Glutamatergic neuron (in vitro differentiated cells): ENCODE data around the gene SFI1. TPM values are rescaled to one million over a fixed set of nuclear protein-coding genes. Genes with fewer than 3 reads are reported as not detected.
A peak's percentile ranks its signal among the peaks of the same experiment; 100 is the strongest.

Experiments
- DNase-seq: peaks from one replicate; pipeline ENCODE4 v3.0.0; 2022
- H3K27ac Mint-ChIP-seq: one replicate; pipeline ENCODE4 v1.8.0; 2020; ENCODE audit warnings: mild to moderate bottlenecking, mixed read lengths, inconsistent platforms; ENCODE audit not compliant: unreplicated experiment
- H3K27me3 Mint-ChIP-seq: one replicate; pipeline ENCODE4 v1.8.0; 2020; ENCODE audit warnings: mild to moderate bottlenecking, moderate library complexity, mixed read lengths, inconsistent platforms; ENCODE audit not compliant: unreplicated experiment
- H3K36me3 Mint-ChIP-seq: one replicate; pipeline ENCODE4 v1.8.0; 2020; ENCODE audit warnings: mild to moderate bottlenecking, mixed read lengths, inconsistent platforms; ENCODE audit not compliant: unreplicated experiment
- H3K4me1 Mint-ChIP-seq: one replicate; pipeline ENCODE4 v1.8.0; 2020; ENCODE audit warnings: mild to moderate bottlenecking, low read depth, mixed read lengths, inconsistent platforms; ENCODE audit not compliant: unreplicated experiment
- H3K4me3 Mint-ChIP-seq: one replicate; pipeline ENCODE4 v1.8.0; 2020; ENCODE audit warnings: mild to moderate bottlenecking, mixed read lengths, inconsistent platforms; ENCODE audit not compliant: unreplicated experiment
- H3K9me3 Mint-ChIP-seq: one replicate; pipeline ENCODE4 v1.8.0; 2020; ENCODE audit warnings: mild to moderate bottlenecking, moderate library complexity, mixed read lengths, inconsistent platforms; ENCODE audit not compliant: unreplicated experiment
- total RNA-seq: library from RNA; stranded (reverse); fragmentation: NEBNext Ultra II Directional; extraction: Animal tissue kit (Norgen Biotek cat#: 25700); gene quantifications from one replicate; pipeline ENCODE4 v1.2.1, GENCODE V29; 2021; ENCODE audit not compliant: unreplicated experiment
- TF ChIP-seq, protein P1 (sequence below): fragments of 200-600 bp; sonication (generic); IDR thresholded peaks from one replicate; pipeline ENCODE4 v1.5.0; 2021; ENCODE audit not compliant: partially characterized antibody, unreplicated experiment

Gene SFI1
- total RNA-seq, 1 donor from 2014 or later: 48.7 TPM

GRCh38 chr22:31561238-31561887 lies 65.0 kb downstream of the SFI1 start:
- H3K36me3 Mint-ChIP-seq: no peaks in the 10 kb centered on the region
- TF ChIP-seq, protein P1, sequence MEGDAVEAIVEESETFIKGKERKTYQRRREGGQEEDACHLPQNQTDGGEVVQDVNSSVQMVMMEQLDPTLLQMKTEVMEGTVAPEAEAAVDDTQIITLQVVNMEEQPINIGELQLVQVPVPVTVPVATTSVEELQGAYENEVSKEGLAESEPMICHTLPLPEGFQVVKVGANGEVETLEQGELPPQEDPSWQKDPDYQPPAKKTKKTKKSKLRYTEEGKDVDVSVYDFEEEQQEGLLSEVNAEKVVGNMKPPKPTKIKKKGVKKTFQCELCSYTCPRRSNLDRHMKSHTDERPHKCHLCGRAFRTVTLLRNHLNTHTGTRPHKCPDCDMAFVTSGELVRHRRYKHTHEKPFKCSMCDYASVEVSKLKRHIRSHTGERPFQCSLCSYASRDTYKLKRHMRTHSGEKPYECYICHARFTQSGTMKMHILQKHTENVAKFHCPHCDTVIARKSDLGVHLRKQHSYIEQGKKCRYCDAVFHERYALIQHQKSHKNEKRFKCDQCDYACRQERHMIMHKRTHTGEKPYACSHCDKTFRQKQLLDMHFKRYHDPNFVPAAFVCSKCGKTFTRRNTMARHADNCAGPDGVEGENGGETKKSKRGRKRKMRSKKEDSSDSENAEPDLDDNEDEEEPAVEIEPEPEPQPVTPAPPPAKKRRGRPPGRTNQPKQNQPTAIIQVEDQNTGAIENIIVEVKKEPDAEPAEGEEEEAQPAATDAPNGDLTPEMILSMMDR: peak; percentile 56

DNA sequence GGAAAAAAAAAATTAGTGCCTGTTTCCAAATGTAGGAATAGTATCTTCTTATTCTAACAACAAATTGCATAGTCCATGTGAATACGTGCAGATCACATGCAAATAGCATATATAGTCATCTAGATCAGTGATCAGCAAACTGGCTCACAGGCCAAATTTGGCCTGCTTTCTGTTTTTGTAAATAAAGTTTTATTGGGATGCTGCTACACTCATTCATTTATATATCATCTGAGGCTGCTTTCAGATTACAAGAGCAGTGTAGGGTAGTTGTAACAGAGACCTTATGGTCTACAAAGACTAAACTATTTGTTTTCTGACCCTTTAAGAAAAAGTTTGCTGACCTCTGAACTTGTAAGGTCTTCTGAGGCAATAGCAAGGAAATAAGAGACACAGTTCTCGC lies 65.6 kb downstream of the SFI1 start:
- no peak for DNase-seq
- TF ChIP-seq, protein P1: no peak
- Mint-ChIP-seq H3K36me3 (no peaks in the 10 kb centered on the region), H3K4me3 (no peak overlapping the region), H3K27ac (no peak overlapping the region), H3K27me3 (peaks cover 2% of the 10 kb centered on the region), H3K4me1 (no peaks in the 10 kb centered on the region), H3K9me3 (no peaks in the 10 kb centered on the region)

More at GRCh38 chr22:31561238-31561887, 65.0 kb downstream of the SFI1 start:
- Mint-ChIP-seq H3K4me1 (no peaks in the 10 kb centered on the region), H3K4me3 (no peak overlapping the region), H3K9me3 (no peaks in the 10 kb centered on the region), H3K27ac (no peak overlapping the region), H3K27me3 (peaks cover 2% of the 10 kb centered on the region)
- DNase-seq: peak; percentile 86

GRCh38 chr22:31566484-31566883 lies 70.1 kb downstream of the SFI1 start:
- Mint-ChIP-seq H3K27ac (no peak overlapping the region), H3K4me1 (no peaks in the 10 kb centered on the region), H3K4me3 (no peak overlapping the region), H3K27me3 (peaks cover under 1% of the 10 kb centered on the region), H3K9me3 (no peaks in the 10 kb centered on the region), H3K36me3 (no peaks in the 10 kb centered on the region)
- DNase-seq: no peak
- TF ChIP-seq, protein P1: no peak

DNA sequence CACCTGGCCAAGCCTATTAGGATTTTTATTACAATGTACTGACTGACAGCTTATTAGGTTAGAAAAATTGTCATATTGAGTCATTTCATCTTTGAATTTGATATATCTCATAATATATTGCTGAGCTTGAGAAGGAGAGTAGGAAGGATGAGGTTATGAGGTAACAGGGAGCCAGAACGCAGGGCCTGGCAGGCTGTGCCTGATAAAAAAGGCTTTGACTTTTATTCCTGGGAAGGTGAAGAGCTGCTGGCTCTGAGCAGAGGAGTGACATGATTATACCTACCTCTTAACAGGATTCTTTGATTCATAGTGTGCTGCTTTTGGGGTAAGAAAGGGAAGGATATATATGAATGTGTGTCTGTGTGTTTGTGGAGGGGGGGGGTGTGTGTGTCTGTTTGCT lies 70.9 kb downstream of the SFI1 start:
- Mint-ChIP-seq H3K4me1 (no peaks in the 10 kb centered on the region), H3K4me3 (no peak overlapping the region), H3K36me3 (no peaks in the 10 kb centered on the region), H3K27me3 (no peaks in the 10 kb centered on the region), H3K27ac (no peak overlapping the region), H3K9me3 (no peaks in the 10 kb centered on the region)
- TF ChIP-seq, protein P1: no peak
- no peak for DNase-seq

DNA sequence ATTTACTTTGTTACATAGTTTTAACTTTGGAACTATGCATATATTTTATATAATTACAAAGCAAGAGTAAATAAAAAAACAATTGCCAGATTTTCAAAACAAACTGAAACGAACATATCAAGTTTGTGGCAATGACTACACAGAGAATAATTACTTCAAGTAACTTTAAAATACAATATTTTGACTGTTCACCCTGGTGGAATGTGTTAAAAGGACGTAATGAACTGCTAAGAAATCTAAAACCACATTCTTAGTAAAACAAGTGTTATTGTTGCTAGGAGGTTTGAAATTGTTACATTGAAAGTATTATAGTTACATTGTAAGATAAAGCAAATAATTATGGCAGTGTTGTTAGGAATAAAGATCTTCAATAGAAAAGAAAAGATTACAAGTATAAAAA lies 71.4 kb downstream of the SFI1 start:
- H3K9me3 Mint-ChIP-seq: no peaks in the 10 kb centered on the region
- no peaks in the 10 kb centered on the region for H3K36me3 Mint-ChIP-seq
- H3K4me3 Mint-ChIP-seq: no peak overlapping the region
- H3K27ac Mint-ChIP-seq: no peak overlapping the region
- TF ChIP-seq, protein P1: no peak
- no peaks in the 10 kb centered on the region for H3K4me1 Mint-ChIP-seq
- H3K27me3 Mint-ChIP-seq: no peaks in the 10 kb centered on the region
- no peak for DNase-seq
